Loucy (cell line): ENCODE data around the gene RPTOR.

Experiments
- H2AFZ ChIP-seq: fragments of 200-600 bp; sonication (generic); 2 replicates; pipeline ENCODE4 v1.6.0; 2016; ENCODE audit warnings: antibody characterized with exemption, mild to moderate bottlenecking, low read length, moderate library complexity
- H3F3A ChIP-seq: fragments of 200-600 bp; 2 replicates; pipeline ENCODE4 v1.6.0; 2016; ENCODE audit warnings: antibody characterized with exemption, low read depth, mild to moderate bottlenecking
- H3K27me3 ChIP-seq: fragments of 200-600 bp; sonication (generic); 2 replicates; pipeline ENCODE4 v1.6.1; 2014; ENCODE audit warnings: low read length, mild to moderate bottlenecking; ENCODE audit not compliant: insufficient read depth, poor library complexity, severe bottlenecking
- H3K36me3 ChIP-seq: fragments of 200-600 bp; sonication (generic); 2 replicates; pipeline ENCODE4 v1.6.1; 2016; ENCODE audit warnings: low read length; ENCODE audit not compliant: insufficient read depth
- H3K4me1 ChIP-seq: fragments of 200-600 bp; sonication (generic); 2 replicates; pipeline ENCODE4 v1.5.1; 2014; ENCODE audit warnings: low read length, mild to moderate bottlenecking; ENCODE audit not compliant: insufficient read depth, poor library complexity, severe bottlenecking
- H3K4me2 ChIP-seq: fragments of 200-600 bp; sonication (generic); 2 replicates; pipeline ENCODE4 v1.6.0; 2014; ENCODE audit warnings: antibody characterized with exemption, low read length, low read depth, mild to moderate bottlenecking; ENCODE audit not compliant: poor library complexity, severe bottlenecking
- H3K4me3 ChIP-seq: fragments of 200-600 bp; sonication (generic); 2 replicates; pipeline ENCODE4 v1.5.1; 2014; ENCODE audit warnings: low read length, mild to moderate bottlenecking, mixed read lengths; ENCODE audit not compliant: poor library complexity, severe bottlenecking
- H3K79me2 ChIP-seq: fragments of 200-600 bp; sonication (generic); 2 replicates; pipeline ENCODE4 v1.6.1; 2014; ENCODE audit warnings: low read length; ENCODE audit not compliant: insufficient read depth
- H3K9ac ChIP-seq: fragments of 200-600 bp; sonication (generic); 2 replicates; pipeline ENCODE4 v1.6.0; 2014; ENCODE audit warnings: mild to moderate bottlenecking, low read depth, low read length, moderate library complexity; ENCODE audit not compliant: poor library complexity, severe bottlenecking
- H3K9me2 ChIP-seq: fragments of 200-600 bp; sonication (generic); replicated peaks from 2 replicates; pipeline ENCODE4 v1.6.1; 2016; ENCODE audit warnings: low read depth, low read length, mixed read lengths
- H3K9me3 ChIP-seq: fragments of 200-600 bp; sonication (generic); 2 replicates; pipeline ENCODE4 v1.6.1; 2014; ENCODE audit warnings: mild to moderate bottlenecking, antibody characterized with exemption, low read length, low read depth; ENCODE audit not compliant: insufficient read depth
- H4K20me1 ChIP-seq: fragments of 200-600 bp; sonication (generic); 2 replicates; pipeline ENCODE4 v1.6.0; 2014; ENCODE audit warnings: antibody characterized with exemption, low read length, mild to moderate bottlenecking; ENCODE audit not compliant: insufficient read depth, poor library complexity, severe bottlenecking
- EZH2phosphoT487 ChIP-seq: fragments of 200-600 bp; IDR thresholded peaks from 2 replicates; pipeline ENCODE4 v1.6.1; 2018; ENCODE audit warnings: antibody characterized with exemption, mild to moderate bottlenecking, moderate library complexity, borderline replicate concordance
- TF ChIP-seq, protein P1 (sequence below): fragments of 200-600 bp; sonication (generic); conservative IDR thresholded peaks from 2 replicates; pipeline ENCODE4 v1.5.1; 2014; ENCODE audit warnings: mild to moderate bottlenecking, antibody characterized with exemption, low read length

Gene RPTOR

DNA sequence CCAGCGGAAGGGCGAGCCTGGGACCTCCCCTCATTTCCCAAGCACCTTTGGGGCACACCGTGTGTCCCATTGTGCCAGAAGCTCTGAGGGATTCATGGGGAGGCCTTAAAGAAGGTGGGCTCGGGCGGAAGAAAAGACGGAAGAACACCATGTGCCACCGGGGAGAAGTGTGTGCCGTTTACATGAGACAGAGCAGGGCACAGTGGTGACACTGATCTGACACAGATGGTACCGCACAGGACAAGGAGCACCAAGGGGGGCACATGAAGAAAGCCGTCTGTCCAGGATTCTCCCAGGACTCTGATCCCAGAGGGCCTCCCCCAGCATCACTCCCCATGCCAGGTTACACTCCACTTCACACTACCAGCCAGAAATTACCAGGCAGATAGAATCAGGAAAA is 318.3 kb downstream of the RPTOR start:
- Histone ChIP-seq H3K79me2 (no peaks in the 10 kb centered on the region), H3K9ac (no peak overlapping the region), H3K4me1 (peaks cover 35% of the 10 kb centered on the region), H3K27me3 (no peaks in the 10 kb centered on the region), H3K4me2 (no peak overlapping the region), H2AFZ (no peak overlapping the region), H3K36me3 (no peaks in the 10 kb centered on the region; the same call in 1 of the 2 replicates), H3F3A (no peaks in the 10 kb centered on the region), H3K9me3 (no peaks in the 10 kb centered on the region), H3K4me3 (no peak overlapping the region), H3K9me2 (no peaks in the 10 kb centered on the region), H4K20me1 (no peaks in the 10 kb centered on the region)
- TF ChIP-seq, protein P1, sequence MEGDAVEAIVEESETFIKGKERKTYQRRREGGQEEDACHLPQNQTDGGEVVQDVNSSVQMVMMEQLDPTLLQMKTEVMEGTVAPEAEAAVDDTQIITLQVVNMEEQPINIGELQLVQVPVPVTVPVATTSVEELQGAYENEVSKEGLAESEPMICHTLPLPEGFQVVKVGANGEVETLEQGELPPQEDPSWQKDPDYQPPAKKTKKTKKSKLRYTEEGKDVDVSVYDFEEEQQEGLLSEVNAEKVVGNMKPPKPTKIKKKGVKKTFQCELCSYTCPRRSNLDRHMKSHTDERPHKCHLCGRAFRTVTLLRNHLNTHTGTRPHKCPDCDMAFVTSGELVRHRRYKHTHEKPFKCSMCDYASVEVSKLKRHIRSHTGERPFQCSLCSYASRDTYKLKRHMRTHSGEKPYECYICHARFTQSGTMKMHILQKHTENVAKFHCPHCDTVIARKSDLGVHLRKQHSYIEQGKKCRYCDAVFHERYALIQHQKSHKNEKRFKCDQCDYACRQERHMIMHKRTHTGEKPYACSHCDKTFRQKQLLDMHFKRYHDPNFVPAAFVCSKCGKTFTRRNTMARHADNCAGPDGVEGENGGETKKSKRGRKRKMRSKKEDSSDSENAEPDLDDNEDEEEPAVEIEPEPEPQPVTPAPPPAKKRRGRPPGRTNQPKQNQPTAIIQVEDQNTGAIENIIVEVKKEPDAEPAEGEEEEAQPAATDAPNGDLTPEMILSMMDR, result no peak

DNA sequence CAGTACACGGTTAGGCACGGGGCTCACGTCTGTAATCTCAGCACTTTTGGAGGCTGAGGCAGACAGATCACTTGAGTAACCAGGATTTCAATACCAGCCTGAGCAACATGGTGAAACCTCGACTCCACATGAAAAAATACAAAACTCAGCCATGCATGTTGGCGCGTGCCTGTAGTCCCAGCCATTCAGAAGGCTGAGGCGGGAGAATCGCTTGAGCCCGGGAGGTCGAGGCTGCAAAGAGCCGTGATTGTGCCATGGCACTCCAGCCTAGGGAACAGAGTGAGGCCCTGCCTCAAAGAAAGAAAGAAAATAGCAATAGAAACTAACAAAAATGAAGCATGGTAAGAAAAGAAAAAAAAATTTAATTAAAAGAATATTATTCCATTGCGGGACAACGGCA is 319.0 kb downstream of the RPTOR start:
- Histone ChIP-seq H3K4me2 (no peak overlapping the region), H3K9me2 (no peaks in the 10 kb centered on the region), H4K20me1 (no peaks in the 10 kb centered on the region), H3K4me3 (no peak overlapping the region), H3K4me1 (peaks cover 42% of the 10 kb centered on the region), H3F3A (no peaks in the 10 kb centered on the region), H3K36me3 (no peaks in the 10 kb centered on the region; the same call in 1 of the 2 replicates), H3K9ac (no peak overlapping the region), H3K9me3 (no peaks in the 10 kb centered on the region), H2AFZ (no peak overlapping the region), H3K27me3 (no peaks in the 10 kb centered on the region), H3K79me2 (no peaks in the 10 kb centered on the region)
- TF ChIP-seq EZH2phosphoT487, result no peak
- TF ChIP-seq, protein P1, result no peak

DNA sequence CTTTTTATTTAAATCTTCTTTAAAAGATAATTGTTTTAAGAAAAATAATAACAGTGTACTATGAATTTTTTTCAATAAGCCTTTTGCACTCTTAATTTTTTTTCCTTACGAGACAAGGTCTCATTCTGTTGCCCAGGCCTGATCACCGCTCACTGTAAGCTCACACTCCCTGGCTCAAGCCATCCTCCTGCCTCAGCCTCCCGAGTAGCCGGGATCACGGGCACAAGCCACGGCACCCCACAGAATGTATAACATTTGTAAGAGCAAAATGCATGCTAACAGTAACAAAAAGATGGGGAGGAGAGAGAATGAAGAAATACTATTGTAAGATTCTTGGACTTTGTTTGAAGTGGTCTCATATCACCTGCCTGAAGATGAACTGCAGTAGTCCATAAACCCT is 320.1 kb downstream of the RPTOR start:
- Histone ChIP-seq H2AFZ (no peak overlapping the region), H3K4me3 (no peak overlapping the region), H3K27me3 (no peaks in the 10 kb centered on the region)

More for the DNA sequence above, 320.1 kb downstream of the RPTOR start:
- H3F3A ChIP-seq, result no peaks in the 10 kb centered on the region
- H3K79me2 ChIP-seq, result no peaks in the 10 kb centered on the region
- no peaks in the 10 kb centered on the region for H3K9me2 ChIP-seq
- H3K4me1 ChIP-seq, result peaks cover 51% of the 10 kb centered on the region
- H3K9ac ChIP-seq, result no peak overlapping the region
- no peaks in the 10 kb centered on the region for H4K20me1 ChIP-seq
- no peak overlapping the region for H3K4me2 ChIP-seq
- no peaks in the 10 kb centered on the region; the same call in 1 of the 2 replicates for H3K36me3 ChIP-seq
- TF ChIP-seq, protein P1, result no peak
- TF ChIP-seq EZH2phosphoT487, result no peak
- H3K9me3 ChIP-seq, result no peaks in the 10 kb centered on the region
